Measurements from ENCODE around the gene COL6A3.

Gene COL6A3

GRCh38 chr2:237330541-237330940, 83.4 kb downstream of the COL6A3 start:
- Histone ChIP-seq H3K27me3 (ENCODE audit: low read depth) (no peaks in the 10 kb centered on the region), H3K36me3 (replicated peaks) (no peaks in the 10 kb centered on the region), H3K9me3 (no peaks in the 10 kb centered on the region), H3K4me3 (no peak overlapping the region), H3K4me1 (no peaks in the 10 kb centered on the region)
- no peak for DNase-seq (ENCODE audit: low spot score in 2 of 2)
- in situ Hi-C loops (cut with MboI; ENCODE audit: low sequenced_read_pairs), result no loop called here

- in situ Hi-C loops (cut with MboI; ENCODE audit: low sequenced_read_pairs), result no loop called here
- Histone ChIP-seq H3K9me3 (no peaks in the 10 kb centered on the region), H3K4me1 (no peaks in the 10 kb centered on the region), H3K4me3 (no peak overlapping the region), H3K36me3 (replicated peaks) (no peaks in the 10 kb centered on the region), H3K27me3 (ENCODE audit: low read depth) (no peaks in the 10 kb centered on the region)
- no peak for DNase-seq (ENCODE audit: low spot score in 2 of 2)
Observed at GRCh38 chr2:237327175-237327950, 86.6 kb downstream of the COL6A3 start.

GRCh38 chr2:237326266-237327171, 87.4 kb downstream of the COL6A3 start:
- Histone ChIP-seq H3K9me3 (no peaks in the 10 kb centered on the region), H3K27me3 (ENCODE audit: low read depth) (no peaks in the 10 kb centered on the region), H3K4me1 (no peaks in the 10 kb centered on the region), H3K4me3 (no peak overlapping the region), H3K36me3 (replicated peaks) (no peaks in the 10 kb centered on the region)
- DNase-seq (ENCODE audit: low spot score in 2 of 2), result no peak
- in situ Hi-C loops (cut with MboI; ENCODE audit: low sequenced_read_pairs), result no loop called here

- DNase-seq (ENCODE audit: low spot score in 2 of 2), result no peak
- Histone ChIP-seq H3K9me3 (no peaks in the 10 kb centered on the region), H3K27me3 (ENCODE audit: low read depth) (no peaks in the 10 kb centered on the region), H3K4me1 (no peaks in the 10 kb centered on the region), H3K4me3 (no peak overlapping the region), H3K36me3 (replicated peaks) (no peaks in the 10 kb centered on the region)
- in situ Hi-C loops (cut with MboI; ENCODE audit: low sequenced_read_pairs), result no loop called here
Observed at GRCh38 chr2:237324837-237325236, 89.1 kb downstream of the COL6A3 start.

- H3K9me3 ChIP-seq, result no peaks in the 10 kb centered on the region
- H3K36me3 ChIP-seq (replicated peaks), result no peaks in the 10 kb centered on the region
- H3K27me3 ChIP-seq (ENCODE audit: low read depth), result no peaks in the 10 kb centered on the region
- no peak for DNase-seq (ENCODE audit: low spot score in 2 of 2)
- H3K4me1 ChIP-seq, result no peaks in the 10 kb centered on the region
- no peak overlapping the region for H3K4me3 ChIP-seq
- in situ Hi-C loops (cut with MboI; ENCODE audit: low sequenced_read_pairs), result no loop called here
Observed at GRCh38 chr2:237324405-237324831, 89.5 kb downstream of the COL6A3 start.

GRCh38 chr2:237323656-237324055, 90.3 kb downstream of the COL6A3 start:
- in situ Hi-C loops (cut with MboI; ENCODE audit: low sequenced_read_pairs), result no loop called here
- Histone ChIP-seq H3K36me3 (replicated peaks) (no peaks in the 10 kb centered on the region), H3K27me3 (ENCODE audit: low read depth) (no peaks in the 10 kb centered on the region), H3K4me3 (no peak overlapping the region), H3K4me1 (no peaks in the 10 kb centered on the region), H3K9me3 (no peaks in the 10 kb centered on the region)
- DNase-seq (ENCODE audit: low spot score in 2 of 2), result no peak

- Histone ChIP-seq H3K27me3 (ENCODE audit: low read depth) (no peaks in the 10 kb centered on the region), H3K36me3 (replicated peaks) (no peaks in the 10 kb centered on the region), H3K4me1 (no peaks in the 10 kb centered on the region), H3K4me3 (no peak overlapping the region), H3K9me3 (no peaks in the 10 kb centered on the region)
- in situ Hi-C loops (cut with MboI; ENCODE audit: low sequenced_read_pairs), result no loop called here
- no peak for DNase-seq (ENCODE audit: low spot score in 2 of 2)
Observed at GRCh38 chr2:237322564-237322963, 91.4 kb downstream of the COL6A3 start.

- H3K4me3 ChIP-seq, result no peak overlapping the region
- no peaks in the 10 kb centered on the region for H3K36me3 ChIP-seq (replicated peaks)
- no peaks in the 10 kb centered on the region for H3K9me3 ChIP-seq
- no peaks in the 10 kb centered on the region for H3K27me3 ChIP-seq (ENCODE audit: low read depth)
- DNase-seq (ENCODE audit: low spot score in 2 of 2), result no peak
- no peaks in the 10 kb centered on the region for H3K4me1 ChIP-seq
- in situ Hi-C loops (cut with MboI; ENCODE audit: low sequenced_read_pairs), result no loop called here
Observed at GRCh38 chr2:237321746-237322145, 92.2 kb downstream of the COL6A3 start.

GRCh38 chr2:237320801-237321560, 93.0 kb downstream of the COL6A3 start:
- Histone ChIP-seq H3K4me3 (no peak overlapping the region), H3K27me3 (ENCODE audit: low read depth) (no peaks in the 10 kb centered on the region), H3K36me3 (replicated peaks) (no peaks in the 10 kb centered on the region), H3K4me1 (no peaks in the 10 kb centered on the region), H3K9me3 (no peaks in the 10 kb centered on the region)
- no peak for DNase-seq (ENCODE audit: low spot score in 2 of 2)
- in situ Hi-C loops (cut with MboI; ENCODE audit: low sequenced_read_pairs), result no loop called here

- H3K4me3 ChIP-seq, result no peak overlapping the region
- DNase-seq (ENCODE audit: low spot score in 2 of 2), result no peak
- H3K36me3 ChIP-seq (replicated peaks), result no peaks in the 10 kb centered on the region
- H3K4me1 ChIP-seq, result no peaks in the 10 kb centered on the region
- in situ Hi-C loops (cut with MboI; ENCODE audit: low sequenced_read_pairs), result no loop called here
- no peaks in the 10 kb centered on the region for H3K9me3 ChIP-seq
- no peaks in the 10 kb centered on the region for H3K27me3 ChIP-seq (ENCODE audit: low read depth)
Observed at GRCh38 chr2:237319887-237320286, 94.1 kb downstream of the COL6A3 start.

- in situ Hi-C loops (cut with MboI; ENCODE audit: low sequenced_read_pairs), result no loop called here
- no peak for DNase-seq (ENCODE audit: low spot score in 2 of 2)
- no peaks in the 10 kb centered on the region for H3K27me3 ChIP-seq (ENCODE audit: low read depth)
- H3K9me3 ChIP-seq, result no peaks in the 10 kb centered on the region
- no peaks in the 10 kb centered on the region for H3K4me1 ChIP-seq
- no peak overlapping the region for H3K4me3 ChIP-seq
- H3K36me3 ChIP-seq (replicated peaks), result no peaks in the 10 kb centered on the region
Observed at GRCh38 chr2:237319086-237319820, 94.7 kb downstream of the COL6A3 start.

GRCh38 chr2:237316339-237316738, 97.6 kb downstream of the COL6A3 start:
- Histone ChIP-seq H3K9me3 (no peaks in the 10 kb centered on the region), H3K4me3 (no peak overlapping the region), H3K4me1 (no peaks in the 10 kb centered on the region), H3K36me3 (replicated peaks) (no peaks in the 10 kb centered on the region), H3K27me3 (ENCODE audit: low read depth) (no peaks in the 10 kb centered on the region)
- no peak for DNase-seq (ENCODE audit: low spot score in 2 of 2)
- in situ Hi-C loops (cut with MboI; ENCODE audit: low sequenced_read_pairs), result no loop called here

GRCh38 chr2:237315829-237316225, 98.1 kb downstream of the COL6A3 start:
- DNase-seq (ENCODE audit: low spot score in 2 of 2), result no peak
- Histone ChIP-seq H3K27me3 (ENCODE audit: low read depth) (no peaks in the 10 kb centered on the region), H3K4me1 (no peaks in the 10 kb centered on the region), H3K4me3 (no peak overlapping the region), H3K9me3 (no peaks in the 10 kb centered on the region), H3K36me3 (replicated peaks) (no peaks in the 10 kb centered on the region)
- in situ Hi-C loops (cut with MboI; ENCODE audit: low sequenced_read_pairs), result no loop called here

All from HAP-1 (cell line).